KMS-11 (cell line): Measurements from ENCODE around the gene LDAH.

ENCODE experiments used
- H2AFZ ChIP-seq: fragments of 200-600 bp; sonication (generic); 2 replicates; pipeline ENCODE4 v1.6.1; 2016; ENCODE audit warnings: antibody characterized with exemption, mixed run types, low read depth
- H3K27ac ChIP-seq: fragments of 200-600 bp; sonication (generic); 2 replicates; pipeline ENCODE4 v1.6.1; 2016; ENCODE audit warnings: mild to moderate bottlenecking, mixed run types
- H3K27me3 ChIP-seq: fragments of 200-600 bp; sonication (generic); 2 replicates; pipeline ENCODE4 v1.6.1; 2017; ENCODE audit warnings: mild to moderate bottlenecking, low read depth, mixed run types, moderate library complexity; ENCODE audit not compliant: insufficient read depth
- H3K36me3 ChIP-seq: fragments of 200-600 bp; sonication (generic); 2 replicates; pipeline ENCODE4 v1.6.1; 2017; ENCODE audit warnings: mild to moderate bottlenecking, mixed run types; ENCODE audit not compliant: insufficient read depth
- H3K4me1 ChIP-seq: fragments of 200-600 bp; sonication (generic); 2 replicates; pipeline ENCODE4 v1.6.1; 2016; ENCODE audit warnings: mild to moderate bottlenecking, low read depth, mixed run types; ENCODE audit not compliant: poor library complexity, severe bottlenecking
- H3K4me2 ChIP-seq: fragments of 200-600 bp; sonication (generic); 2 replicates; pipeline ENCODE4 v1.7.0; 2016; ENCODE audit warnings: mild to moderate bottlenecking, mixed run types
- H3K4me3 ChIP-seq: fragments of 200-600 bp; sonication (generic); IDR thresholded peaks from 2 replicates; pipeline ENCODE4 v1.6.1; 2017; ENCODE audit warnings: low read depth, low read length, mixed read lengths; ENCODE audit not compliant: insufficient read depth
- H3K79me2 ChIP-seq: fragments of 200-600 bp; sonication (generic); 2 replicates; pipeline ENCODE4 v1.6.1; 2016; ENCODE audit warnings: low read depth, mixed run types; ENCODE audit not compliant: insufficient read depth
- H3K9ac ChIP-seq: fragments of 200-600 bp; sonication (generic); 2 replicates; pipeline ENCODE4 v1.6.1; 2016; ENCODE audit warnings: mild to moderate bottlenecking, mixed run types
- H4K20me1 ChIP-seq: fragments of 200-600 bp; sonication (generic); 2 replicates; pipeline ENCODE4 v1.6.1; 2016; ENCODE audit warnings: mild to moderate bottlenecking, mixed run types; ENCODE audit not compliant: insufficient read depth
- TF ChIP-seq, protein P1 (sequence below): fragments of 200-600 bp; sonication (generic); conservative IDR thresholded peaks from 2 replicates; pipeline ENCODE4 v1.6.1; 2017; ENCODE audit warnings: low read depth, mild to moderate bottlenecking, antibody characterized with exemption, low read length, moderate library complexity, mixed read lengths

LDAH gene

DNA sequence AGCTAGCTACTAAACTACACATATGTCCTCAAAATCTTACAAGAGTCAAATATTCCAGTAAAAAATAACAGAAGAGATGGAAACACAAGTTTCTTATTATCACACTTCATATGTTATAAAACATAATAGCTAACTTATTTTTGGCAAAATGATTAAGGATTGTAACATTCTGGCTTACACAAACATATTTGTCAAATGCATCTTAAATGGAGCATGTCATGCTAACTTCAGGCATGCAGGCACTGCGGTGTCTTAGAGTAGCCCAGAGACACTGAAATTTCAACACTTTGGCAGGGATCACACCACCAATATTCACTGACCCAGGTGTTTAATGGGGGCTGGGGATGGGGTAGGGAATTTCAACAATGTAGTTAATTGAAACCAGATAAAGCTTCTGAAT is 51.6 kb downstream of the LDAH start:
- Histone ChIP-seq H3K4me2 (no peak overlapping the region), H3K36me3 (no peaks in the 10 kb centered on the region), H3K27me3 (no peaks in the 10 kb centered on the region), H3K4me1 (no peaks in the 10 kb centered on the region), H3K9ac (no peak overlapping the region), H3K4me3 (no peak overlapping the region), H4K20me1 (no peaks in the 10 kb centered on the region), H3K79me2 (no peaks in the 10 kb centered on the region), H2AFZ (no peak overlapping the region), H3K27ac (no peak overlapping the region)
- TF ChIP-seq, protein P1, sequence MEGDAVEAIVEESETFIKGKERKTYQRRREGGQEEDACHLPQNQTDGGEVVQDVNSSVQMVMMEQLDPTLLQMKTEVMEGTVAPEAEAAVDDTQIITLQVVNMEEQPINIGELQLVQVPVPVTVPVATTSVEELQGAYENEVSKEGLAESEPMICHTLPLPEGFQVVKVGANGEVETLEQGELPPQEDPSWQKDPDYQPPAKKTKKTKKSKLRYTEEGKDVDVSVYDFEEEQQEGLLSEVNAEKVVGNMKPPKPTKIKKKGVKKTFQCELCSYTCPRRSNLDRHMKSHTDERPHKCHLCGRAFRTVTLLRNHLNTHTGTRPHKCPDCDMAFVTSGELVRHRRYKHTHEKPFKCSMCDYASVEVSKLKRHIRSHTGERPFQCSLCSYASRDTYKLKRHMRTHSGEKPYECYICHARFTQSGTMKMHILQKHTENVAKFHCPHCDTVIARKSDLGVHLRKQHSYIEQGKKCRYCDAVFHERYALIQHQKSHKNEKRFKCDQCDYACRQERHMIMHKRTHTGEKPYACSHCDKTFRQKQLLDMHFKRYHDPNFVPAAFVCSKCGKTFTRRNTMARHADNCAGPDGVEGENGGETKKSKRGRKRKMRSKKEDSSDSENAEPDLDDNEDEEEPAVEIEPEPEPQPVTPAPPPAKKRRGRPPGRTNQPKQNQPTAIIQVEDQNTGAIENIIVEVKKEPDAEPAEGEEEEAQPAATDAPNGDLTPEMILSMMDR: no peak

DNA sequence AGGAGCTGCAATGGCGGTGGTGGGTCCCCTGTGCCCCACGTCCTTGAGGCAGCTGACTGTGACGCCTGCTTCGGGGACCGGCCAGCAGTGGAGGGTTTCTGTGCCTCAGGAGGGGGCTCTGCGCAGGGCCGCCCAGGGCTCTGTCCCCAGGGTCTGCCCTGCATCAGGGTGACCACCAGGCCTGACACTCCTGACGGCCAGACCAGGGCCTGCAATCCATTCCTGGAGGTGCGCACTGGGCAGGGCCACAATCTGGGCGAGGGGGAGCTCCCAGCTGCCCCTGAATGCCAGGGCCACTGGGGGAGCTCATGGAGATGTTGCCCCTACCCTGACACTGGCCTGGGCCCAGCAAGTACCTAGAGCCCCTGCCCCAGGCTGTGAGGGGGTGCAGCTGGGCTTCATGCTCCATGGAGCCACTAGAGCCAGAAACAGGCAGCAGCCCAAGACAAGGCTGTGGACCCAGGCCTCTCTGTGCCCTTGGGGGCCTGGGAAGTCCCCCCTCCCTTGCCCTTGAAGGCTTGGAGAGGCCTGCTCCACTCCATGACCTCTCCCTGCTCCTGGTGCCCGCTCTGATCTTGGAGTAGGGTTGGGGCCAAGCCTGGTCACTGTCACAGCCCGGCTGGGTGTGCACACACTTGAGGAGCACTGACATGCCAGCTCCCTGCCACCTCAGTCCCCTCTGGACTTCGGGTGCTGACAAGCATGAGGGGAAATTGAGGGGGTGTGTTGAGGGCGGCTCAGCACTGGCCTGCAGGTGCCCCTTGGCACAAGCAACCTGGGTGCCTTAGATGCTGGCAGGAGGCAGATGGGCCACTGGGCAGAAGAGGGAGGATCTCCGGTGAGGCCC is 55.9 kb downstream of the LDAH start:
- H3K4me2 ChIP-seq: no peak overlapping the region
- no peaks in the 10 kb centered on the region for H3K4me1 ChIP-seq
- H4K20me1 ChIP-seq: no peaks in the 10 kb centered on the region
- H3K79me2 ChIP-seq: no peaks in the 10 kb centered on the region
- H3K27ac ChIP-seq: no peak overlapping the region
- TF ChIP-seq, protein P1: no peak
- no peak overlapping the region for H3K4me3 ChIP-seq
- no peaks in the 10 kb centered on the region for H3K27me3 ChIP-seq
- no peak overlapping the region for H2AFZ ChIP-seq
- no peak overlapping the region for H3K9ac ChIP-seq
- H3K36me3 ChIP-seq: no peaks in the 10 kb centered on the region

DNA sequence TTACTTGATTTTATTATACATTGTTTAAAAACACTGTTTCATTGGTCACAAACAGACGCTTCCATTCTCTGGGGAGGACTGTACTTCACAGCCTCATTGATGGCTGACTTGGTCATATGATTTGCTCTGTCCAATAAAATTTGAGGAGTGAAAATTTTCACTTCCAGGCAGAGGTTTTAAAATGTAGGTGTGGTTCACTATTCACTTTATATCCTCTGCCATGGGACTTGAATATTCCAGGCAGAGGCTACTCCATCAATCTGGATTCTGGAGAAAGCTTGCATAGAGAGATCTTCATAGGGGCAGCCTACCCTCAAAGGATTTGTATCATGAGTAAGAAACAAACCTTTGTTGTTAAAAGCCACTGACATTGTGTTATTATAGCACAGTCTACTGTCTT is 56.7 kb downstream of the LDAH start:
- no peak overlapping the region for H3K4me3 ChIP-seq
- no peak overlapping the region for H3K4me2 ChIP-seq
- TF ChIP-seq, protein P1: no peak
- no peaks in the 10 kb centered on the region for H4K20me1 ChIP-seq
- H3K79me2 ChIP-seq: no peaks in the 10 kb centered on the region
- H2AFZ ChIP-seq: no peak overlapping the region
- H3K9ac ChIP-seq: no peak overlapping the region
- no peaks in the 10 kb centered on the region for H3K27me3 ChIP-seq
- H3K27ac ChIP-seq: no peak overlapping the region
- H3K4me1 ChIP-seq: no peaks in the 10 kb centered on the region
- no peaks in the 10 kb centered on the region for H3K36me3 ChIP-seq

DNA sequence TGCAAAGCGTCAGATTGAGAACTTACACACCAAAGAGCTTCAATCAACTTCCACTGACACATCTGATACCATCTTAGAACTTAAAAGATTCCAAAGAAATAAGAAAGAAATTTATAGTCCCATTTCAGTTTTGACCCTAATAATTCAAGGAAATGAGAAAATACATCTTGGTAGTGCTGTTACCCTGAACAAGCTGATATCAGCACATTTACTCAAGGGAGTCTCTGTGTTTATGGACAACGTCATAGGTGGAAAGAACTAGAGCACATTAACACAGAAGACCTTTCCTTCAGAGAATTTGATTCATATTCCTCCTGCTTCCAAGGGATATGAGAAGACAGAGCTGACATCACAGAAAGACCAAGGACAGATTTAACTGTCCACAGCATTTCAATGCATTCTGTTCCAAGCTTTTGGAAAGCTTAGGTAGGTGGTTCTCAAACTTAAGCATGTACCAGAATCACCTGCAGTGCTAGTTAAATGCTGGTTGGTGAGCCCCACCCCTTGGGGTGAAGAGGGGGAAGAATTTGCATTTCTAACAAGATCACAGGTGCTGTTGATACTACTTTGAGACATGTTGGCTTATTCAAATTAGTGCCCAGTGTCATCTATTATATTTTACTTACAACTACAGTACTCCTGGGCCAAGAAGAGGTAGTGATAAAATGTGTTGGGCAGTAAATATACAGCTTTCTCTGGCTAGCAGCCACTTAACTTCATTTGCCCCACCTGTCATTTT is 59.8 kb downstream of the LDAH start:
- Histone ChIP-seq H3K4me2 (no peak overlapping the region), H3K9ac (no peak overlapping the region), H3K27me3 (no peaks in the 10 kb centered on the region), H3K79me2 (no peaks in the 10 kb centered on the region), H3K27ac (no peak overlapping the region), H2AFZ (no peak overlapping the region), H3K4me3 (no peak overlapping the region), H3K36me3 (no peaks in the 10 kb centered on the region), H3K4me1 (no peaks in the 10 kb centered on the region), H4K20me1 (no peaks in the 10 kb centered on the region)
- TF ChIP-seq, protein P1: no peak
